ENCODE data around the gene NRG2. TPM values are rescaled to one million over a fixed set of nuclear protein-coding genes. Genes with fewer than 3 reads are reported as not detected.

Gene NRG2
- total RNA-seq, 1 experiment from 2014 or later: not detected

GRCh38 chr5:139823757-139824355 lies 219.2 kb downstream of the NRG2 start:
- no peak overlapping the region for H3K27ac ChIP-seq (ENCODE audit: low read depth, low read length, poor library complexity, severe bottlenecking)
- no TSS peak for BruUV-seq (replicated peaks)
- TF ChIP-seq EZH2 (IDR thresholded peaks at IDR 0.05; ENCODE audit: borderline replicate concordance, low read depth, low read length, poor library complexity, severe bottlenecking) (no peak), CTCF (conservative IDR thresholded peaks at IDR 0.05; ENCODE audit: low read depth, low read length) (no peak)
- no peaks in the 10 kb centered on the region for H3K4me1 ChIP-seq (ENCODE audit: insufficient read depth, low read length, poor library complexity, severe bottlenecking)
- ChIA-PET CTCF (no interaction called here), POLR2A (ENCODE audit: low non-redundant PET) (no interaction called here)
- intact Hi-C loops (cut with micrococcal nuclease; ENCODE audit: unreplicated experiment): no loop called here
- no peak for DNase-seq (ENCODE audit: low spot score)
- no peak overlapping the region for H3K4me3 ChIP-seq (ENCODE audit: low read depth, low read length, poor library complexity, severe bottlenecking)
- H3K36me3 ChIP-seq (ENCODE audit: insufficient read depth, low read length, poor library complexity, severe bottlenecking): no peaks in the 10 kb centered on the region
- no peaks in the 10 kb centered on the region for H3K9me3 ChIP-seq (ENCODE audit: low read depth, low read length, poor library complexity, severe bottlenecking)
- H3K27me3 ChIP-seq (replicated peaks; ENCODE audit: insufficient read depth, low read depth, low read length, poor library complexity): no peaks in the 10 kb centered on the region

GRCh38 chr5:139822553-139823425 lies 220.3 kb downstream of the NRG2 start:
- intact Hi-C loops (cut with micrococcal nuclease; ENCODE audit: unreplicated experiment): no loop called here
- POLR2A ChIA-PET (ENCODE audit: low non-redundant PET): no interaction called here
- CTCF ChIA-PET: no interaction called here
- Histone ChIP-seq H3K27ac (ENCODE audit: low read depth, low read length, poor library complexity, severe bottlenecking) (no peak overlapping the region), H3K4me3 (ENCODE audit: low read depth, low read length, poor library complexity, severe bottlenecking) (no peak overlapping the region), H3K27me3 (replicated peaks; ENCODE audit: insufficient read depth, low read depth, low read length, poor library complexity) (no peaks in the 10 kb centered on the region), H3K36me3 (ENCODE audit: insufficient read depth, low read length, poor library complexity, severe bottlenecking) (no peaks in the 10 kb centered on the region), H3K4me1 (ENCODE audit: insufficient read depth, low read length, poor library complexity, severe bottlenecking) (no peaks in the 10 kb centered on the region), H3K9me3 (ENCODE audit: low read depth, low read length, poor library complexity, severe bottlenecking) (no peaks in the 10 kb centered on the region)
- BruUV-seq (replicated peaks): no TSS peak
- DNase-seq (ENCODE audit: low spot score): no peak
- TF ChIP-seq EZH2 (IDR thresholded peaks at IDR 0.05; ENCODE audit: borderline replicate concordance, low read depth, low read length, poor library complexity, severe bottlenecking) (no peak), CTCF (conservative IDR thresholded peaks at IDR 0.05; ENCODE audit: low read depth, low read length) (no peak)

GRCh38 chr5:139821806-139822552 lies 221.1 kb downstream of the NRG2 start:
- POLR2A ChIA-PET (ENCODE audit: low non-redundant PET): no interaction called here
- H3K27ac ChIP-seq (ENCODE audit: low read depth, low read length, poor library complexity, severe bottlenecking): no peak overlapping the region
- no peaks in the 10 kb centered on the region for H3K9me3 ChIP-seq (ENCODE audit: low read depth, low read length, poor library complexity, severe bottlenecking)
- H3K4me1 ChIP-seq (ENCODE audit: insufficient read depth, low read length, poor library complexity, severe bottlenecking): no peaks in the 10 kb centered on the region
- H3K36me3 ChIP-seq (ENCODE audit: insufficient read depth, low read length, poor library complexity, severe bottlenecking): no peaks in the 10 kb centered on the region
- no peak for TF ChIP-seq EZH2 (IDR thresholded peaks at IDR 0.05; ENCODE audit: borderline replicate concordance, low read depth, low read length, poor library complexity, severe bottlenecking)
- TF ChIP-seq CTCF (conservative IDR thresholded peaks at IDR 0.05; ENCODE audit: low read depth, low read length): no peak
- CTCF ChIA-PET: no interaction called here
- BruUV-seq (replicated peaks): no TSS peak
- no peak for DNase-seq (ENCODE audit: low spot score)
- no peaks in the 10 kb centered on the region for H3K27me3 ChIP-seq (replicated peaks; ENCODE audit: insufficient read depth, low read depth, low read length, poor library complexity)
- no peak overlapping the region for H3K4me3 ChIP-seq (ENCODE audit: low read depth, low read length, poor library complexity, severe bottlenecking)
- intact Hi-C loops (cut with micrococcal nuclease; ENCODE audit: unreplicated experiment): no loop called here
